Adrenal gland (tissue), 5 donors: ENCODE measurements around the gene APEX2.

Source experiments
- POLR2A ChIP-seq, 2 donors: fragments of 450-650 bp; IDR thresholded peaks; one replicate each; pipeline ENCODE4 v1.6.1; 2017; ENCODE audit warnings: antibody characterized with exemption in 2 of 2, mild to moderate bottlenecking in 2 of 2, moderate library complexity in 1 of 2
- TF ChIP-seq, protein P1 (sequence below), 6 experiments: fragments of 450-650 bp in 4 of 6; fragments of 200-600 bp in 2 of 6; sonication (generic) in 1 of 6; IDR thresholded peaks; 1 replicate in 5 of 6; 2 replicates in 1 of 6; pipeline versions ENCODE4 v1.5.1 to v1.8.0; 2016 to 2021; ENCODE audit warnings: antibody characterized with exemption in 6 of 6, mild to moderate bottlenecking in 2 of 6, moderate library complexity in 1 of 6
- donor health status: DM: no; HTN: no; CAD: no.

DNA sequence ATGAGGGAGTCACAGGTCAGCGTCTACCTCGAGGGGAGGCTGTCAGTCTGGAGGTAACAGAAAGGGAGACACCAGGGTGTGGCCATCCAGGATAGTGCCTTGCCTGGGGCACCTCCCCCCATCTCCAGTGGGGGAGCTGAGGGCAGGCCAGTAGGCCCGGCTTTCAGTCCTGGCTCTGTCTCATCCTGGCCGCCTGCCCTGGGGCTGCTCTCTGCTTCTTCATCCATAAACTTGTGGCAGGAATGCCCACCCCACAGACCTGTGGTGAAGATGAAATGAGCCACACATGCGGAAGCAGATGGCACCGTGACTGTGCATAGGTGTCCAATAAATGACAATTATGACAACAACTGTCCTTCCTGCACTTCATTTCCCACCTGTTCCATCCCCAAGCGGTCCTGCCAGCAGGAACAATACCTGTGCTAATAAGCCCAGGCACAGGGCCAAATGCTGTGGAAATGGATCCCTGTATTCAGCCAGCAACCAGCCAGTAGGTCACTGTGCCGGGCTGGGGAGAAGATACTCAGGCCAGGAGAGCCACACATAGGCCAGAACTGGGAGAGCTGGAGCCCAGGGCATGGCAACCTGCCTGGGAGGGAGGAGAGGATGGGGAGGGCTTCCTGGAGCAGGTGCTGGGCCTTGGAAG, 49.3 kb upstream of the APEX2 start:
- no peak for TF ChIP-seq POLR2A (IDR thresholded peaks at IDR 0.05)
- TF ChIP-seq, protein P1, sequence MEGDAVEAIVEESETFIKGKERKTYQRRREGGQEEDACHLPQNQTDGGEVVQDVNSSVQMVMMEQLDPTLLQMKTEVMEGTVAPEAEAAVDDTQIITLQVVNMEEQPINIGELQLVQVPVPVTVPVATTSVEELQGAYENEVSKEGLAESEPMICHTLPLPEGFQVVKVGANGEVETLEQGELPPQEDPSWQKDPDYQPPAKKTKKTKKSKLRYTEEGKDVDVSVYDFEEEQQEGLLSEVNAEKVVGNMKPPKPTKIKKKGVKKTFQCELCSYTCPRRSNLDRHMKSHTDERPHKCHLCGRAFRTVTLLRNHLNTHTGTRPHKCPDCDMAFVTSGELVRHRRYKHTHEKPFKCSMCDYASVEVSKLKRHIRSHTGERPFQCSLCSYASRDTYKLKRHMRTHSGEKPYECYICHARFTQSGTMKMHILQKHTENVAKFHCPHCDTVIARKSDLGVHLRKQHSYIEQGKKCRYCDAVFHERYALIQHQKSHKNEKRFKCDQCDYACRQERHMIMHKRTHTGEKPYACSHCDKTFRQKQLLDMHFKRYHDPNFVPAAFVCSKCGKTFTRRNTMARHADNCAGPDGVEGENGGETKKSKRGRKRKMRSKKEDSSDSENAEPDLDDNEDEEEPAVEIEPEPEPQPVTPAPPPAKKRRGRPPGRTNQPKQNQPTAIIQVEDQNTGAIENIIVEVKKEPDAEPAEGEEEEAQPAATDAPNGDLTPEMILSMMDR (IDR thresholded peaks at IDR 0.05): no peak
